Left colon (tissue), 2 donors: ENCODE data around the gene GRPEL2. TPM values are rescaled to one million over a fixed set of nuclear protein-coding genes. Genes with fewer than 3 reads are reported as not detected.

Experiments
- total RNA-seq, 2 donors: library from RNA; stranded (reverse); fragmentation: NEBNext Ultra II Directional; extraction: Animal tissue kit (Norgen Biotek cat#: 25700); gene quantifications; one replicate each; pipeline ENCODE4 v1.2.1, GENCODE V29; 2021
- donor health status: DM: no; HTN: no; CAD: no.
- donor health status: DM: yes; HTN: yes; CAD: no.

GRPEL2 gene
- total RNA-seq, 2 donors from 2014 or later: 10.4 to 10.7 TPM

Other genes with a start within 250 kb of the GRPEL2 start
- 1 to 10 TPM; 3.4 to 4.3 TPM for gene ABLIM3, start 204.0 kb upstream of the GRPEL2 start, total RNA-seq
- 1 to 10 TPM; 1.9 to 2.7 TPM for gene AFAP1L1, start 73.6 kb upstream of the GRPEL2 start, total RNA-seq
- gene PCYOX1L, start 12.5 kb downstream of the GRPEL2 start, total RNA-seq: 1 to 10 TPM; 3.3 to 3.9 TPM
- 1 to 10 TPM in 1 of 2 donors, not detected in 1; 1.1 TPM for gene IL17B, start 33.8 kb downstream of the GRPEL2 start, total RNA-seq
- 100 to 1,000 TPM; 202 to 229 TPM for gene CSNK1A1, start 205.9 kb downstream of the GRPEL2 start, total RNA-seq
- 10 to 100 TPM; 14.2 to 23.5 TPM for gene ARHGEF37, start 236.0 kb downstream of the GRPEL2 start, total RNA-seq